GM12878 (cell line): ENCODE data around the gene CHPF2. TPM values are rescaled to one million over a fixed set of nuclear protein-coding genes. Genes with fewer than 3 reads are reported as not detected.

ENCODE experiments used
- ATAC-seq: fragments of 200-7000 bp; cut with Tn5 transposase; 3 replicates; pipeline ENCODE4 v1.9.1; 2020; ENCODE audit warnings: mild to moderate bottlenecking, moderate library complexity
- BruUV-seq: library from RNA; stranded (reverse); fragments of 400-500 nt; replicated peaks from 2 replicates; lab custom pipeline; 2021; lab: Mats Ljungman, UMichigan
- CTCF ChIA-PET: fragments of 300-600 bp; sonication (Branson Sonifier 250); formaldehyde crosslinking; extraction: SDS; loops from one replicate; lab custom pipeline; 2021; ENCODE audit warnings: inconsistent platforms; lab: Yijun Ruan, JAX
- POLR2A ChIA-PET: fragments of 350-600 bp; formaldehyde crosslinking; extraction: SDS; loops from one replicate; lab custom pipeline; 2021; ENCODE audit warnings: inconsistent platforms; lab: Charles Lee
- RAD21 ChIA-PET: fragments of 300-600 bp; sonication (Branson Sonifier 250); formaldehyde crosslinking; loops from one replicate; lab custom pipeline; 2023; ENCODE audit warnings: antibody characterized with exemption; ENCODE audit not compliant: unreplicated experiment; lab: Charles Lee
- SMC1A ChIA-PET: fragments of 300-600 bp; sonication (Branson Sonifier 250); formaldehyde crosslinking; loops from one replicate; lab custom pipeline; 2023; ENCODE audit not compliant: unreplicated experiment, uncharacterized antibody; lab: Charles Lee
- DNase-seq: peaks from one replicate; pipeline ENCODE4 v3.0.0-alpha.2; 2011; ENCODE audit warnings: low read depth, low spot score
- FAIRE-seq: peaks from 3 replicates; lab custom pipeline; 2011; peaks lifted over from hg19 to GRCh38; lab: Jason Lieb, UNC
- H2AFZ ChIP-seq: 2 replicates; pipeline ENCODE4 v1.6.0; 2011; ENCODE audit warnings: low read depth, low read length, control low read depth; ENCODE audit not compliant: control insufficient read depth
- H3K27ac ChIP-seq: 2 replicates; pipeline ENCODE4 v1.5.1; 2011; ENCODE audit warnings: control low read depth; ENCODE audit not compliant: control insufficient read depth, insufficient read depth
- H3K27me3 ChIP-seq, 2 experiments: replicated peaks in 1 of 2; 2 replicates each; pipeline versions ENCODE4 v1.6.0 to v1.6.1; 2011; ENCODE audit warnings: low read length in 1 of 2; ENCODE audit not compliant: control insufficient read depth in 2 of 2, insufficient read depth in 2 of 2
- H3K36me3 ChIP-seq, 2 experiments: 2 replicates each; pipeline ENCODE4 v1.5.1; 2011; ENCODE audit warnings: low read length in 1 of 2; ENCODE audit not compliant: control insufficient read depth in 2 of 2, insufficient read depth in 2 of 2
- H3K4me1 ChIP-seq: 2 replicates; pipeline ENCODE4 v1.6.1; 2011; ENCODE audit warnings: mild to moderate bottlenecking, low read length, moderate library complexity, mixed read lengths; ENCODE audit not compliant: control insufficient read depth, insufficient read depth
- H3K4me2 ChIP-seq: 2 replicates; pipeline ENCODE4 v1.6.0; 2011; ENCODE audit warnings: control low read depth; ENCODE audit not compliant: control insufficient read depth, insufficient read depth
- H3K4me3 ChIP-seq: fragments of 200-600 bp; sonication (generic); 2 replicates; pipeline ENCODE4 v1.5.1; 2016
- H3K79me2 ChIP-seq: 2 replicates; pipeline ENCODE4 v1.6.0; 2011; ENCODE audit warnings: low read length; ENCODE audit not compliant: control insufficient read depth, insufficient read depth
- H3K9ac ChIP-seq: 2 replicates; pipeline ENCODE4 v1.8.0; 2011; ENCODE audit warnings: low read length, control low read depth, mixed read lengths; ENCODE audit not compliant: control insufficient read depth, insufficient read depth
- H3K9me3 ChIP-seq: replicated peaks from 3 replicates; pipeline ENCODE4 v1.5.1; 2011; ENCODE audit warnings: mild to moderate bottlenecking, low read length; ENCODE audit not compliant: control insufficient read depth, insufficient read depth
- H4K20me1 ChIP-seq: 2 replicates; pipeline ENCODE4 v1.6.0; 2011; ENCODE audit not compliant: control insufficient read depth, insufficient read depth
- JUND ChIP-seq: IDR thresholded peaks from 2 replicates; pipeline ENCODE4 v1.6.1; 2012; ENCODE audit warnings: low read depth, mild to moderate bottlenecking, low read length, improper control_type of control experiment, moderate library complexity
- MYB ChIP-seq: fragments of 150-350 bp; IDR thresholded peaks from 2 replicates; pipeline ENCODE4 v1.6.1; 2014; ENCODE audit warnings: mild to moderate bottlenecking, low read depth, low read length, borderline replicate concordance
- POLR2AphosphoS5 ChIP-seq: IDR thresholded peaks from 2 replicates; pipeline ENCODE4 v1.6.1; 2011; ENCODE audit warnings: mild to moderate bottlenecking, low read length, inconsistent platforms
- SUPT20H ChIP-seq: IDR thresholded peaks from 2 replicates; pipeline ENCODE4 v1.6.1; 2011; ENCODE audit warnings: low read depth, mild to moderate bottlenecking, low read length, moderate library complexity, borderline replicate concordance; ENCODE audit not compliant: control insufficient read depth
- WGBS: methylation state at CpG from one replicate; pipeline ENCODE4 v1.1.6; 2016; ENCODE audit warnings: low lambda C conversion rate; ENCODE audit not compliant: insufficient replicate concordance, insufficient coverage; ENCODE audit errors: missing lambda C conversion rate; 5-methylcytosine and 5-hydroxymethylcytosine counted together
- in situ Hi-C: fragments of 300-500 bp; cut with MboI; formaldehyde crosslinking; loops from 9 replicates; pipeline ENCODE4 v1.14.3; 2018; ENCODE audit warnings: mixed read lengths
- intact Hi-C: fragments of 100-400 bp; cut with micrococcal nuclease; formaldehyde crosslinking; loops from one replicate; pipeline ENCODE4 v1.14.2; 2022; ENCODE audit not compliant: unreplicated experiment
- polyA plus RNA-seq, 11 experiments: library from polyadenylated mRNA; depleted of rRNA in 4 of 11; unstranded in 6 of 11; stranded (reverse) in 5 of 11; fragments of >200 nt; fragmentation: Nextera tagmentation in 4 of 11; fragmentation: Illumina TruSeq in 1 of 11; extraction: Ambion mirVana in 4 of 11; extraction: Trizol in 1 of 11; gene quantifications; 1 replicate in 1 of 11; 2 replicates in 10 of 11; pipeline versions ENCODE4 v1.2.1 to v1.2.3, GENCODE V29; 2011 to 2016; ENCODE audit warnings: inconsistent platforms in 2 of 11, missing spikeins in 2 of 11, low read depth in 1 of 11
- total RNA-seq, 4 experiments: library from RNA; depleted of rRNA in 3 of 4; stranded (reverse); fragments of >200 nt in 3 of 4; fragmentation: Illumina TruSeq in 1 of 4; extraction: Trizol in 1 of 4; gene quantifications; 2 replicates each; pipeline versions ENCODE4 v1.2.1 to v1.2.3, GENCODE V29; 2013 to 2021
- TF ChIP-seq, protein P1 (sequence below): IDR thresholded peaks from 2 replicates; pipeline ENCODE4 v1.6.1; 2012; ENCODE audit warnings: low read depth, low read length, improper control_type of control experiment
- TF ChIP-seq, protein P2 (sequence below): fragments of 450-650 bp; IDR thresholded peaks from 2 replicates; pipeline ENCODE4 v1.6.1; 2017; ENCODE audit warnings: mild to moderate bottlenecking, moderate library complexity
- TF ChIP-seq, protein P3 (sequence below): IDR thresholded peaks from 2 replicates; pipeline ENCODE4 v1.6.1; 2011; ENCODE audit warnings: low read depth, mild to moderate bottlenecking, low read length, moderate library complexity, borderline replicate concordance; ENCODE audit errors: extremely low read depth

Gene CHPF2
- total and polyA plus RNA-seq, 10 of the 15 experiments (the other 5 are each of a cell fraction or from before 2014, with no cell fraction given), result 0.23 to 33.1 (median 11.5) TPM

DNA sequence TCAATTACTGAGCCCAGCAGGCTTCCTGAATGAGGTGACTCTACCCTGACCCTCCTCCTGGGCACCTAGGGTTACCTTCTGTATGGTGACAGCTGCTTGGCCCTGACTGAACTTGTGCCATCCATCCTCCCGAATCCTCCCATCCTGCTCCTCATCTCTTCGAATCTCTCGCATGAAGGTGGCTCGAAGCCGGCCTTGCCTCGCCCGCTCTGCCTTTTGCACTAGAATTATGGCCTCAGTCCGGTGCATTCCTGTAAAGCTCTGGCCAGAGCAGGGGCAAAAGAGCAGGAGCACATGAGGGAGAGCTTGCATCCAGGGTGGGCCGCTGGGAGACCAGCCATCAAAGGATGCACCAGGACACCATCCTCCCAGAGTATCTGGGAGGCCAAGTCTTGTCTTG lies 29.4 kb upstream of the CHPF2 start:
- RAD21 ChIA-PET, result no interaction called here
- POLR2A ChIA-PET, result no interaction called here
- ATAC-seq (no peak), FAIRE-seq (no peak)
- H2AFZ ChIP-seq, result no peak overlapping the region
- no peaks in the 10 kb centered on the region for H4K20me1 ChIP-seq
- 54% methylated on average over 9 of the region's 9 CpGs for WGBS
- H3K9ac ChIP-seq, result no peak overlapping the region
- no peaks in the 10 kb centered on the region for H3K36me3 ChIP-seq
- SMC1A ChIA-PET, result no interaction called here
- no peaks in the 10 kb centered on the region for H3K9me3 ChIP-seq
- CTCF ChIA-PET, result no interaction called here
- no peaks in the 10 kb centered on the region for H3K4me1 ChIP-seq
- H3K4me2 ChIP-seq, result no peak overlapping the region
- H3K79me2 ChIP-seq, result no peaks in the 10 kb centered on the region
- H3K27me3 ChIP-seq, result peaks cover 2 to 4% of the 10 kb centered on the region in 2 experiments; a peak in 3 of 4 replicates
- BruUV-seq, result no TSS peak
- in situ Hi-C loops, result no loop called here
- H3K27ac ChIP-seq, result no peak overlapping the region
- TF ChIP-seq, protein P1, sequence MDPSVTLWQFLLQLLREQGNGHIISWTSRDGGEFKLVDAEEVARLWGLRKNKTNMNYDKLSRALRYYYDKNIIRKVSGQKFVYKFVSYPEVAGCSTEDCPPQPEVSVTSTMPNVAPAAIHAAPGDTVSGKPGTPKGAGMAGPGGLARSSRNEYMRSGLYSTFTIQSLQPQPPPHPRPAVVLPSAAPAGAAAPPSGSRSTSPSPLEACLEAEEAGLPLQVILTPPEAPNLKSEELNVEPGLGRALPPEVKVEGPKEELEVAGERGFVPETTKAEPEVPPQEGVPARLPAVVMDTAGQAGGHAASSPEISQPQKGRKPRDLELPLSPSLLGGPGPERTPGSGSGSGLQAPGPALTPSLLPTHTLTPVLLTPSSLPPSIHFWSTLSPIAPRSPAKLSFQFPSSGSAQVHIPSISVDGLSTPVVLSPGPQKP, result no peak
- TF ChIP-seq, protein P2, sequence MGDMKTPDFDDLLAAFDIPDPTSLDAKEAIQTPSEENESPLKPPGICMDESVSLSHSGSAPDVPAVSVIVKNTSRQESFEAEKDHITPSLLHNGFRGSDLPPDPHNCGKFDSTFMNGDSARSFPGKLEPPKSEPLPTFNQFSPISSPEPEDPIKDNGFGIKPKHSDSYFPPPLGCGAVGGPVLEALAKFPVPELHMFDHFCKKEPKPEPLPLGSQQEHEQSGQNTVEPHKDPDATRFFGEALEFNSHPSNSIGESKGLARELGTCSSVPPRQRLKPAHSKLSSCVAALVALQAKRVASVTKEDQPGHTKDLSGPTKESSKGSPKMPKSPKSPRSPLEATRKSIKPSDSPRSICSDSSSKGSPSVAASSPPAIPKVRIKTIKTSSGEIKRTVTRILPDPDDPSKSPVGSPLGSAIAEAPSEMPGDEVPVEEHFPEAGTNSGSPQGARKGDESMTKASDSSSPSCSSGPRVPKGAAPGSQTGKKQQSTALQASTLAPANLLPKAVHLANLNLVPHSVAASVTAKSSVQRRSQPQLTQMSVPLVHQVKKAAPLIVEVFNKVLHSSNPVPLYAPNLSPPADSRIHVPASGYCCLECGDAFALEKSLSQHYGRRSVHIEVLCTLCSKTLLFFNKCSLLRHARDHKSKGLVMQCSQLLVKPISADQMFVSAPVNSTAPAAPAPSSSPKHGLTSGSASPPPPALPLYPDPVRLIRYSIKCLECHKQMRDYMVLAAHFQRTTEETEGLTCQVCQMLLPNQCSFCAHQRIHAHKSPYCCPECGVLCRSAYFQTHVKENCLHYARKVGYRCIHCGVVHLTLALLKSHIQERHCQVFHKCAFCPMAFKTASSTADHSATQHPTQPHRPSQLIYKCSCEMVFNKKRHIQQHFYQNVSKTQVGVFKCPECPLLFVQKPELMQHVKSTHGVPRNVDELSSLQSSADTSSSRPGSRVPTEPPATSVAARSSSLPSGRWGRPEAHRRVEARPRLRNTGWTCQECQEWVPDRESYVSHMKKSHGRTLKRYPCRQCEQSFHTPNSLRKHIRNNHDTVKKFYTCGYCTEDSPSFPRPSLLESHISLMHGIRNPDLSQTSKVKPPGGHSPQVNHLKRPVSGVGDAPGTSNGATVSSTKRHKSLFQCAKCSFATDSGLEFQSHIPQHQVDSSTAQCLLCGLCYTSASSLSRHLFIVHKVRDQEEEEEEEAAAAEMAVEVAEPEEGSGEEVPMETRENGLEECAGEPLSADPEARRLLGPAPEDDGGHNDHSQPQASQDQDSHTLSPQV, result no peak
- TF ChIP-seq MYB (no peak), SUPT20H (no peak), JUND (no peak), POLR2AphosphoS5 (no peak)
- TF ChIP-seq, protein P3, sequence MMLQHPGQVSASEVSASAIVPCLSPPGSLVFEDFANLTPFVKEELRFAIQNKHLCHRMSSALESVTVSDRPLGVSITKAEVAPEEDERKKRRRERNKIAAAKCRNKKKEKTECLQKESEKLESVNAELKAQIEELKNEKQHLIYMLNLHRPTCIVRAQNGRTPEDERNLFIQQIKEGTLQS, result no peak
- TF ChIP-seq, all 136 proteins: peak for 0
- H3K4me3 ChIP-seq, result no peak overlapping the region
- no peak for DNase-seq
- intact Hi-C loops, result no loop called here
